PC-9 (cell line): ENCODE data around the gene DUOXA2. TPM values are rescaled to one million over a fixed set of nuclear protein-coding genes. Genes with fewer than 3 reads are reported as not detected.

Source experiments
- BruUV-seq: library from RNA; stranded (reverse); fragments of 400-500 nt; replicated peaks from 2 replicates; lab custom pipeline; 2021; lab: Mats Ljungman, UMichigan
- CTCF ChIA-PET: fragments of 300-600 bp; sonication (Branson Sonifier 250); formaldehyde crosslinking; loops from one replicate; lab custom pipeline; 2022; ENCODE audit warnings: antibody characterized with exemption; lab: Charles Lee
- POLR2A ChIA-PET: fragments of 300-600 bp; sonication (Branson Sonifier 250); formaldehyde crosslinking; loops from one replicate; lab custom pipeline; 2022; ENCODE audit warnings: antibody characterized with exemption; ENCODE audit not compliant: unreplicated experiment; lab: Charles Lee
- DNase-seq, 2 experiments: peaks; one replicate each; pipeline versions ENCODE4 v3.0.0 to v3.0.0-alpha.2; 2015 to 2022; ENCODE audit warnings: mixed read lengths in 1 of 2
- H2AFZ ChIP-seq: fragments of 200-600 bp; sonication (generic); 2 replicates; pipeline ENCODE4 v1.8.1; 2017; ENCODE audit warnings: antibody characterized with exemption
- H3F3A ChIP-seq: fragments of 200-600 bp; sonication (generic); 2 replicates; pipeline ENCODE4 v1.8.1; 2017; ENCODE audit warnings: antibody characterized with exemption, mild to moderate bottlenecking, low read depth; ENCODE audit not compliant: insufficient read depth
- H3K27ac ChIP-seq: fragments of 200-600 bp; sonication (generic); 2 replicates; pipeline ENCODE4 v1.6.1; 2016; ENCODE audit warnings: mixed run types
- H3K27me3 ChIP-seq: fragments of 200-600 bp; sonication (generic); 2 replicates; pipeline ENCODE4 v1.6.1; 2016; ENCODE audit warnings: low read depth, mixed run types; ENCODE audit not compliant: insufficient read depth
- H3K36me3 ChIP-seq: fragments of 200-600 bp; sonication (generic); 2 replicates; pipeline ENCODE4 v1.6.1; 2016; ENCODE audit warnings: low read depth, mixed run types
- H3K4me1 ChIP-seq: fragments of 200-600 bp; sonication (generic); replicated peaks from 2 replicates; pipeline ENCODE4 v1.6.1; 2016; ENCODE audit warnings: mixed run types; ENCODE audit not compliant: insufficient read depth
- H3K4me2 ChIP-seq: fragments of 200-600 bp; sonication (generic); 2 replicates; pipeline ENCODE4 v1.6.1; 2017; ENCODE audit warnings: mixed run types
- H3K4me3 ChIP-seq: fragments of 200-600 bp; sonication (generic); 2 replicates; pipeline ENCODE4 v1.6.1; 2016; ENCODE audit warnings: mixed run types
- H3K79me2 ChIP-seq: fragments of 200-600 bp; sonication (generic); 2 replicates; pipeline ENCODE4 v1.6.1; 2017; ENCODE audit warnings: low read depth, mixed run types
- H3K9me2 ChIP-seq: fragments of 200-600 bp; sonication (generic); 2 replicates; pipeline ENCODE4 v1.8.1; 2017; ENCODE audit warnings: mild to moderate bottlenecking; ENCODE audit not compliant: insufficient read depth
- H3K9me3 ChIP-seq: fragments of 200-600 bp; sonication (generic); 2 replicates; pipeline ENCODE4 v1.8.1; 2016; ENCODE audit warnings: low read depth; ENCODE audit not compliant: insufficient read depth
- H4K20me1 ChIP-seq: fragments of 200-600 bp; sonication (generic); 2 replicates; pipeline ENCODE4 v1.8.1; 2017; ENCODE audit not compliant: insufficient read depth
- EZH2 ChIP-seq: fragments of 200-600 bp; sonication (generic); IDR thresholded peaks from 2 replicates; pipeline ENCODE4 v1.8.0; 2017; ENCODE audit warnings: antibody characterized with exemption, low read depth
- intact Hi-C: fragments of 100-400 bp; cut with micrococcal nuclease; formaldehyde crosslinking; loops from one replicate; pipeline ENCODE4 v1.10.0; 2022; ENCODE audit not compliant: unreplicated experiment
- total RNA-seq: library from RNA; stranded (reverse); gene quantifications from 2 replicates; pipeline ENCODE4 v1.2.3, GENCODE V29; 2021
- TF ChIP-seq, protein P1 (sequence below): fragments of 200-600 bp; sonication (generic); conservative IDR thresholded peaks from 2 replicates; pipeline ENCODE4 v1.6.1; 2017; ENCODE audit warnings: mixed run types, antibody characterized with exemption, mild to moderate bottlenecking, moderate library complexity

DUOXA2 gene
- total RNA-seq, 1 experiment from 2014 or later: not detected

DNA sequence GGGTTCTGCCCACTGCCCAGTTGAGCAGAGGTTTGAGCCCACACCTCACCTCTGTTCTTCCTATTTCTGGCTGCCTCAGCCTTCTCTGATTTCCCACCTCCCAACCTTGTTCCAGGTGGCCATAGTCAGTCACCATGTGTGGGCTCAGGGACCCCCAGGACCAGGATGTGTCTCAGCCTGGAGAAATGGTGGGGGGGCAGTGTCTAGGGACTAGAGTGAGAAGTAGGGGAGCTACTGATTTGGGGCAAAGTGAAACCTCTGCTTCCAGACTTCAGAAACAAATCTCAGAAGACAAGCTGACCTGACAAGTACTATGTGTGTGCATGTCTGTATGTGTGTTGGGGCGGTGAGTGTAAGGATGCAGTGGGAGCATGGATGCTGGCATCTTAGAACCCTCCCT lies 50.8 kb downstream of the DUOXA2 start:
- ChIA-PET CTCF (interaction anchor here (0.6 to 1.2 kb wide), 3 partner anchors 32 to 112 kb away, joined by 7 to 18 read pairs (median 7); no protein-coding TSS in a partner anchor), POLR2A (no interaction called here)
- no TSS peak for BruUV-seq
- no peaks in the 10 kb centered on the region for H3K27me3 ChIP-seq
- no peak overlapping the region for H2AFZ ChIP-seq
- TF ChIP-seq, protein P1, sequence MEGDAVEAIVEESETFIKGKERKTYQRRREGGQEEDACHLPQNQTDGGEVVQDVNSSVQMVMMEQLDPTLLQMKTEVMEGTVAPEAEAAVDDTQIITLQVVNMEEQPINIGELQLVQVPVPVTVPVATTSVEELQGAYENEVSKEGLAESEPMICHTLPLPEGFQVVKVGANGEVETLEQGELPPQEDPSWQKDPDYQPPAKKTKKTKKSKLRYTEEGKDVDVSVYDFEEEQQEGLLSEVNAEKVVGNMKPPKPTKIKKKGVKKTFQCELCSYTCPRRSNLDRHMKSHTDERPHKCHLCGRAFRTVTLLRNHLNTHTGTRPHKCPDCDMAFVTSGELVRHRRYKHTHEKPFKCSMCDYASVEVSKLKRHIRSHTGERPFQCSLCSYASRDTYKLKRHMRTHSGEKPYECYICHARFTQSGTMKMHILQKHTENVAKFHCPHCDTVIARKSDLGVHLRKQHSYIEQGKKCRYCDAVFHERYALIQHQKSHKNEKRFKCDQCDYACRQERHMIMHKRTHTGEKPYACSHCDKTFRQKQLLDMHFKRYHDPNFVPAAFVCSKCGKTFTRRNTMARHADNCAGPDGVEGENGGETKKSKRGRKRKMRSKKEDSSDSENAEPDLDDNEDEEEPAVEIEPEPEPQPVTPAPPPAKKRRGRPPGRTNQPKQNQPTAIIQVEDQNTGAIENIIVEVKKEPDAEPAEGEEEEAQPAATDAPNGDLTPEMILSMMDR: no peak
- no peak for TF ChIP-seq EZH2
- no peak overlapping the region for H3K27ac ChIP-seq
- no peaks in the 10 kb centered on the region for H3K9me2 ChIP-seq
- H3K4me2 ChIP-seq: no peak overlapping the region
- no peaks in the 10 kb centered on the region for H3K36me3 ChIP-seq
- no peak overlapping the region for H3K4me3 ChIP-seq
- DNase-seq: no peak
- peaks cover 11% of the 10 kb centered on the region for H3K4me1 ChIP-seq
- H3K79me2 ChIP-seq: no peaks in the 10 kb centered on the region
- H3F3A ChIP-seq: no peaks in the 10 kb centered on the region; the same call in 1 of the 2 replicates
- intact Hi-C loops: no loop called here
- no peaks in the 10 kb centered on the region for H3K9me3 ChIP-seq
- H4K20me1 ChIP-seq: no peaks in the 10 kb centered on the region

- ChIA-PET CTCF (interaction anchor here (0.6 kb wide), 1 partner anchor 32 kb away, joined by 18 read pairs; no protein-coding TSS in a partner anchor), POLR2A (no interaction called here)
- no peaks in the 10 kb centered on the region for H3K9me2 ChIP-seq
- no TSS peak for BruUV-seq
- TF ChIP-seq, protein P1: no peak
- no peak for TF ChIP-seq EZH2
- no peak for DNase-seq
- no peak overlapping the region for H3K27ac ChIP-seq
- no peaks in the 10 kb centered on the region for H3K27me3 ChIP-seq
- no peaks in the 10 kb centered on the region for H3K79me2 ChIP-seq
- peaks cover 11% of the 10 kb centered on the region for H3K4me1 ChIP-seq
- intact Hi-C loops: no loop called here
- no peaks in the 10 kb centered on the region for H4K20me1 ChIP-seq
- no peaks in the 10 kb centered on the region for H3K9me3 ChIP-seq
- no peaks in the 10 kb centered on the region; the same call in 1 of the 2 replicates for H3F3A ChIP-seq
- no peak overlapping the region for H3K4me3 ChIP-seq
- H2AFZ ChIP-seq: no peak overlapping the region
- no peak overlapping the region for H3K4me2 ChIP-seq
- H3K36me3 ChIP-seq: no peaks in the 10 kb centered on the region
Observed at GRCh38 chr15:45165536-45165935, 51.4 kb downstream of the DUOXA2 start.

DNA sequence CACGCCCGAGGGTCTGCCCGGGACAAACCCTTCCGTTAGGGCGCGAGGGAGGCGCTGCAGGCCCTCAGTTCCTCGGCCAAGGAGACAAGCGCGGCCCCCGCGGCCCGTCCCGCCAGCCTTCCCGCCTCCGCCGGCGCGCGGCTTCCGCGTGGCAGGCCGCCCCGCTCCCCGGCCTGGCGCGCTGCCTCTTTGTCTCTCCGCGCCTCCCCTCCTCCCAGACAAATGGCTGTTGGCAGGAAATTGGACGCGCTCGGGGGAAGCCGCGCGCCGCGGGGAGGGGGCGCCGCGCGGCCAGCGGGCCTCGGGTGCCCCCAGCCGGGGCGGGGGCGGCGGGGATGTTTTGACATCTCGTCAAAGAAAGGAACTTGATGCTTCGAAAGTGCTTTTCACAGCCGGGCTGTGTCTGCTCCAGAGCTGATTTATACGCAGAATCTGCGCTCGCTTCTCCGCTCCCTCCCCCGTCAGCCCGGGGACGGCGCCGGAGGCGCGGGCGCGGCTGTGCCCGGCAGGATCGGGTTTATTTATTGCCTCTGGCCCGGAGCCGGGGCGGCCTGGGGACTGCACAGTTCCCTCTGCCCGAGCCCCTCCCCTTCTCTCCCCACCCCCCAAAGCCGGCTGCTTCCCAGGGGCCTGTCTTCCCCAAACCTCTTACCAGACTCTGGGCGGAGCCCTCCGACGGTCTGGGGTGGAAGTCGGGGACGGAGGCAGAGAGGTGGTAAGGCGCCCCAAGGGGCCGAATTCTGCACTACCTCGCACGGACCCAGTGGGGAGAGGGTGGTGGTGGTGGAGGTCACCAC lies 52.9 kb downstream of the DUOXA2 start:
- POLR2A ChIA-PET: interaction anchor here (0.6 to 0.7 kb wide), 2 partner anchors 20 to 112 kb away, joined by 3 to 4 read pairs; no protein-coding TSS in a partner anchor
- Histone ChIP-seq H3K4me2 (peak overlapping the region; percentile 74), H3K36me3 (no peaks in the 10 kb centered on the region), H3K9me2 (no peaks in the 10 kb centered on the region), H3K9me3 (no peaks in the 10 kb centered on the region), H3K4me1 (peaks cover 11% of the 10 kb centered on the region), H3K27ac (peak overlapping the region; percentile 32; the same call in 1 of the 2 replicates), H2AFZ (peak overlapping the region; percentile 89), H4K20me1 (no peaks in the 10 kb centered on the region), H3K79me2 (no peaks in the 10 kb centered on the region), H3K27me3 (no peaks in the 10 kb centered on the region), H3K4me3 (peak overlapping the region; percentile 62; the same call in 1 of the 2 replicates), H3F3A (no peaks in the 10 kb centered on the region; the same call in 1 of the 2 replicates)
- TF ChIP-seq, protein P1: peak; percentile 71
- no peak for TF ChIP-seq EZH2
- BruUV-seq: no TSS peak
- CTCF ChIA-PET: interaction anchor here (0.8 to 2.2 kb wide), 2 partner anchors 14 to 40 kb away, joined by 3 to 6 read pairs; no protein-coding TSS in a partner anchor
- intact Hi-C loops: loop anchor here (1.0 kb wide), 2 partner anchors 31 to 290 kb away; no protein-coding TSS in a partner anchor
- DNase-seq: peak; percentile 57 to 79
